ENCODE results near the gene CFC1B. TPM values are rescaled to one million over a fixed set of nuclear protein-coding genes. Genes with fewer than 3 reads are reported as not detected.
"Not testable (repeated sequence)": the region's sequence is repeated elsewhere in the genome, so short reads cannot be mapped to it uniquely, and the experiment has no call there.

The CFC1B gene
- not detected for total RNA-seq

- no CpG with 5 or more reads among the region's 7 CpGs for WGBS, 2 donors (ENCODE audit: low coverage in 1 of 2)
- not testable (repeated sequence) for H3K27me3 ChIP-seq, H3K9me3 ChIP-seq, H3K4me3 ChIP-seq, H3K27ac ChIP-seq, H3K36me3 ChIP-seq, H3K4me1 ChIP-seq, ATAC-seq
Measured at GRCh38 chr2:130520992-130521391, at the start of gene CFC1B. Gene CFC1B (plus strand): TSS chr2:130521222. CDS start chr2:130521485, 263 bp downstream.

- not testable (repeated sequence) for H3K36me3 ChIP-seq, H3K4me3 ChIP-seq, H3K27ac ChIP-seq, H3K4me1 ChIP-seq, H3K9me3 ChIP-seq, H3K27me3 ChIP-seq, ATAC-seq
- no CpG with 5 or more reads among the region's 4 CpGs for WGBS, 2 donors (ENCODE audit: low coverage in 1 of 2)
Measured at GRCh38 chr2:130491073-130491472, 29.9 kb upstream of the CFC1B start.

DNA sequence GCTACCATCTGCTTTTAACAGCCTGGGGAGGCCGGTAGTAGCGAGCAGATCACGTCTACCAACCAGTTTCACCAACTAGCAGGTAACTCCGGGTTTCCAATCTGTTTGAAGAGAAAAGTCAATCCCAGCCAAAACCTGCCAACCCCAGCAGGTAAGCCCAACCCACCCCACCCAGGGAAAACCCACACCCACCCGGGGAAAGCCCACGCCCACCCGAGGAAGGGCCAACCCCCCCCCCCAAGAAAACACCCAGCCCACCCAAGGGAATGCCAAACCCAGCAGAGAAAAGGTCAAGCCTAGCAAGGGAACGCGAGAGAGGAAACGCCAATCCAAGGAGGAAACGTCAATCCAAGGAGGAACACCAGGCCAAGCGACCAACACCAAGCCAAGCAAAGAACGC, 11.8 kb upstream of the CFC1B start, which contains the start of gene POTEI:
POTEI (minus strand) TSS at position 101 of the 400 bp plus-strand sequence; CDS start at position 8, 93 bp downstream.
- no CpG with 5 or more reads among the region's 13 CpGs for WGBS, 2 donors (ENCODE audit: low coverage in 1 of 2)
- not testable (repeated sequence) for H3K9me3 ChIP-seq, H3K36me3 ChIP-seq, ATAC-seq, H3K4me3 ChIP-seq, H3K27ac ChIP-seq, H3K27me3 ChIP-seq, H3K4me1 ChIP-seq

GRCh38 chr2:130510807-130511746, 9.9 kb upstream of the CFC1B start:
- not testable (repeated sequence) for H3K4me1 ChIP-seq, H3K27me3 ChIP-seq, H3K9me3 ChIP-seq, H3K4me3 ChIP-seq, H3K36me3 ChIP-seq, ATAC-seq, H3K27ac ChIP-seq
- no CpG with 5 or more reads among the region's 31 CpGs for WGBS, 2 donors (ENCODE audit: low coverage in 1 of 2)

- not testable (repeated sequence) for H3K4me3 ChIP-seq, H3K27ac ChIP-seq, H3K9me3 ChIP-seq, H3K27me3 ChIP-seq, H3K4me1 ChIP-seq, ATAC-seq, H3K36me3 ChIP-seq
- WGBS, 2 donors (ENCODE audit: low coverage in 1 of 2) = 88% methylated on average over 4 of the region's 17 CpGs; no CpG with 5 or more reads in 1 of the 2 donors
Measured at GRCh38 chr2:130511747-130512451, 9.1 kb upstream of the CFC1B start.

DNA sequence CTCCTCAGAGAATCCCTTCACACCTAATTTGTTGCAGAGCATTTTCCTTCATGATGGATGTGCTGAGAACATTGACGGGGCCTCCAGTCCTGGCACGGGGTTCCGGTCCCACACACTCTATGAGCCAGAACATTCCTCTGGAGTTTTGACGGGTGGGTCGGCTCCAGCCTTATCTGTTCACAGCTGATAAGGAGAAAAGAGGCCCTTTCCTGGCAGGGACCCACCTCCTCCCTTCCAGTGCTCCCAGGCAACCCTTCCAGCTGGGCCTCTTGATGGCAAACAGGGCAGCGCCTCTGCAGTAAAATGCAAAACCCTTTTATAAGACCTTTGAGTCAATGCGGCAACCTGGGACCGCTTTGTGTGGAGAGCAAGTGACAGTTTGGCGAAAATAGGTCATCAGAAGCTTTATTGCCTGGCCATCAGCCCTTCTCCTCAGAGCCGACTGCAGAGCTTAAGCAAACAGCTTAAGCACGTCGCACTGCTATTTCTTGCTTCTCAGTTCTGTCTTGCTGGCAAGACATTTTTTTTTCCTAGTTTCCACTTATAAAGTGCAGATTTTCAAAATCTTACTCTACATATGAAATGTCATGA, 2.4 kb upstream of the CFC1B start:
- H3K4me3 ChIP-seq, ATAC-seq, H3K9me3 ChIP-seq, H3K27ac ChIP-seq, H3K4me1 ChIP-seq, H3K27me3 ChIP-seq, H3K36me3 ChIP-seq: not testable (repeated sequence)
- whole genome bisulfite sequencing, 2 donors (ENCODE audit: low coverage in 1 of 2) = no CpG with 5 or more reads among the region's 12 CpGs

DNA sequence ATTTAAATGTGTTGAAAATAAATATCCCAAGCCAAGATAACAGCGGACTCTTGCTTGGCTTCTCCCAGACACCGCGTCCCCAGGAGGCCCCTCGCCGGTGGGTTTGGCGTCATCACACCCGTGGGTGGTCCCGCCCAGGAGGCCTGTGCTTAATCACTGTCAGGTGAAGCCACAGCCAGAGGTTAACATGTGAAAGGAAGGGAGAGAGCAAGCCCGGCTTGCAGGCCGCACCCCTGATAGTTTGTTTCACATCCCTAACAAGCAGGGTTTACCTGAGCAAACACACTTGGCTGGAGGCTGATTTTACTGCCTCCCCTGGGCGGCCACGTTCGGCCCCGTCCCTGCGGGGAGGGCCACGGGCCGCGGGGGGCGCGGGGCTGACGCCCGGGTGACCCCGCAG, 1.4 kb downstream of the CFC1B start:
- not testable (repeated sequence) for H3K9me3 ChIP-seq, H3K27ac ChIP-seq, ATAC-seq, H3K27me3 ChIP-seq, H3K4me3 ChIP-seq, H3K4me1 ChIP-seq, H3K36me3 ChIP-seq
- WGBS, 2 donors (ENCODE audit: low coverage in 1 of 2) = no CpG with 5 or more reads among the region's 23 CpGs

- WGBS, 2 donors (ENCODE audit: low coverage in 1 of 2) = no CpG with 5 or more reads among the region's 40 CpGs
- H3K27ac ChIP-seq, ATAC-seq, H3K4me1 ChIP-seq, H3K4me3 ChIP-seq, H3K9me3 ChIP-seq, H3K27me3 ChIP-seq, H3K36me3 ChIP-seq: not testable (repeated sequence)
Measured at GRCh38 chr2:130527365-130527967, 6.4 kb downstream of the CFC1B start.

DNA sequence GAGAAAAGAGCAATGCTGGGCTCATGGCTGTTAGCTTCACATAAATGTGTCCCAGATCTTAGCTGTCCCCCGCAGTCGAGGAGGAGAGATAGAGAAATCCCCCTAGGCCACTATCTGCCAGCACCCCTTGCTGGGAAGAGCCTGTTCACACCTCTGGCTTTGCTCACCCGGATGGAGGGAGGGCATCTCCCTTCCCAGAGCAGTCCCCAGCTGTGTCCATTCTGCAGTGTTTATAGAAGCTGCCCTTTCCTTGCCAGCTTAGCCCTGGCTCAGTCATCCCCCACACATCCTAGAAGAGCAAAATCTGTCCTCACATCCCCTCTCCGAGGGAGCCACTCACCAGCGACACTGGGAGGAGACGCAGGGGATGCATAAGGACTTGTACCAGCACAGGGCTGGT, 8.5 kb downstream of the CFC1B start:
- H3K9me3 ChIP-seq, H3K4me3 ChIP-seq, ATAC-seq, H3K4me1 ChIP-seq, H3K36me3 ChIP-seq, H3K27ac ChIP-seq, H3K27me3 ChIP-seq: not testable (repeated sequence)
- whole genome bisulfite sequencing, 2 donors (ENCODE audit: low coverage in 1 of 2) = no CpG with 5 or more reads among the region's 6 CpGs

- H3K27me3 ChIP-seq, H3K9me3 ChIP-seq, H3K27ac ChIP-seq, H3K36me3 ChIP-seq, ATAC-seq, H3K4me3 ChIP-seq, H3K4me1 ChIP-seq: not testable (repeated sequence)
- no CpG with 5 or more reads among the region's 4 CpGs for WGBS, 2 donors (ENCODE audit: low coverage in 1 of 2)
Measured at GRCh38 chr2:130530212-130530611, 9.2 kb downstream of the CFC1B start.

GRCh38 chr2:130531225-130531624, 10.2 kb downstream of the CFC1B start:
- not testable (repeated sequence) for H3K9me3 ChIP-seq, H3K27ac ChIP-seq, H3K36me3 ChIP-seq, ATAC-seq, H3K27me3 ChIP-seq, H3K4me3 ChIP-seq, H3K4me1 ChIP-seq
- WGBS, 2 donors (ENCODE audit: low coverage in 1 of 2) = no CpG with 5 or more reads among the region's 5 CpGs

DNA sequence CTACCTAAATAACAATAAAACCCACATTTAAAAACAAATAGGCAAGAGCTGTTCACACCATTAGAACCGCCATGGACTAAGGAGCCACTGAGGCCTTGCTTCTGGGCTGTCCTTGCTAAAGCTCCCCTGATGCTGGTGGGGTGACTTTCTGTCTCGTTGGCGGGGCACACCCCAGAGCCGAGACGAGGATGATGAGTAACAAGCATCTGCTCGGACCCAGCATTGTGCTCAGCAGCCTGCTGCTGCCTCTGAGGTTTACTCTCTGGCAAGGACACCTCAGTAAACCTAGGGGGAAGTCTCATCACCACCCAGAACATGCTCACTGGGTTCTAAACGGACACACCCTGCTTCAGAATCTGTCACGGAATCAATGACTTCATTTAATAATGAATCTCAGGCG, 10.7 kb downstream of the CFC1B start:
- H3K9me3 ChIP-seq, H3K4me3 ChIP-seq, H3K27me3 ChIP-seq, H3K27ac ChIP-seq, H3K4me1 ChIP-seq, H3K36me3 ChIP-seq, ATAC-seq: not testable (repeated sequence)
- WGBS, 2 donors (ENCODE audit: low coverage in 1 of 2) = no CpG with 5 or more reads among the region's 9 CpGs

GRCh38 chr2:130536654-130537053, 15.6 kb downstream of the CFC1B start:
- ATAC-seq, H3K36me3 ChIP-seq, H3K4me1 ChIP-seq, H3K9me3 ChIP-seq, H3K27me3 ChIP-seq, H3K27ac ChIP-seq, H3K4me3 ChIP-seq: not testable (repeated sequence)
- WGBS, 2 donors (ENCODE audit: low coverage in 1 of 2) = no CpG with 5 or more reads among the region's 7 CpGs

All from gastroesophageal sphincter (tissue), 4 donors.